Mucosa of stomach (tissue), 1 donor: ENCODE results near the gene MYL6.
"Not testable (repeated sequence)": the region's sequence is repeated elsewhere in the genome, so short reads cannot be mapped to it uniquely, and the experiment has no call there.

Source experiments
- H3K27me3 ChIP-seq: one replicate; pipeline ENCODE4 v1.7.0; 2013; ENCODE audit warnings: mild to moderate bottlenecking, low read length; ENCODE audit not compliant: control insufficient read depth, insufficient read depth
- H3K36me3 ChIP-seq: one replicate; pipeline ENCODE4 v1.7.0; 2013; ENCODE audit warnings: low read length; ENCODE audit not compliant: control insufficient read depth, insufficient read depth
- H3K4me1 ChIP-seq: one replicate; pipeline ENCODE4 v1.7.0; 2013; ENCODE audit warnings: mild to moderate bottlenecking, low read length; ENCODE audit not compliant: control insufficient read depth, insufficient read depth
- H3K4me3 ChIP-seq: one replicate; pipeline ENCODE4 v1.7.0; 2013; ENCODE audit warnings: low read length
- H3K9ac ChIP-seq: one replicate; pipeline ENCODE4 v1.7.0; 2013; ENCODE audit warnings: mild to moderate bottlenecking, low read length, moderate library complexity
- H3K9me3 ChIP-seq: one replicate; pipeline ENCODE4 v1.7.0; 2013; ENCODE audit warnings: mild to moderate bottlenecking, low read length, moderate library complexity; ENCODE audit not compliant: control insufficient read depth
- donor health status: Pancreatic carcinoma.

Gene MYL6

DNA sequence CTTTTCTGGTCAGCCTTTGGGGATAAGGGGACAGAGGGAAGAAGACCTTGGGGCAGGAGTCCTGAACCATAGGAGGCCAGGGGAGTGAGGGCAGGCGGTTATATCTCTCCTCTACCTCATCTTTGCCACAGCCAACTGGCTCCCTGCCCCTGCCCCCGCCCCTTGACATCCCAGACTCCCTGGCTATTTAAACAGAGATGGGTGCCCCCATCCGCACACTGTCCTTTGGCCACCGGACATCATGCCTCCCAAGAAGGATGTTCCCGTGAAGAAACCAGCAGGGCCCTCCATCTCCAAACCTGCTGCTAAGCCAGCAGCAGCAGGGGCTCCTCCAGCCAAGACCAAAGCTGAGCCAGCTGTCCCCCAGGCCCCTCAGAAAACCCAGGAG is 4.5 kb upstream of the MYL6 start:
- Histone ChIP-seq H3K36me3 (no peaks in the 10 kb centered on the region), H3K9me3 (no peaks in the 10 kb centered on the region), H3K27me3 (no peaks in the 10 kb centered on the region), H3K4me3 (no peak overlapping the region), H3K4me1 (peaks cover 19% of the 10 kb centered on the region), H3K9ac (no peak overlapping the region)

DNA sequence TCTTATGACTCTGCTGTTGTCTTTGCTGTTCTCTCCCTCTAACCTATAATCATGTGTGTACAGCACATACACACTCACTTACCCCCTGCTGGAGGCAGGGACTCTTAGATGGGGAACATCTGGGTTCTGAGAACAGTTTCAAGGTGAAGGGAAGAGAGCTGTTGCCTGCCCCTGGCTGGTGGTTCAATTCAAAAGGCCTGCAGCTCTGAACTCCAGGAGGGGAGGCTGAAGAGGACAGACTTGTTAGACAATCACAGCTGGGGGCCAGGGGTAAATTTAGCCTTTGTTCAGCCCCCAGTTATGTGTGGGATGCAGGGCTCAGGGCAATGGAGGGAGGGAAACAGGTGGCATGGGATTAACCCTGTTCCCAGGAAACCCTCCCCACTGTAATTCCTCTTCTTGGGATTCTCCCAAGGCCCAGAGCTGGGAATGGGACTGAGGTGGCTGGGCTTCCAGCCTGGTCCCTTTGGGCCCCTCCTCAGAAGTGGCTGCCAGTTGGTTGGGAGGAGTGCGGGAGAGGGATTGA is 3.9 kb upstream of the MYL6 start:
- H3K9ac ChIP-seq = no peak overlapping the region
- peaks cover 19% of the 10 kb centered on the region for H3K4me1 ChIP-seq

DNA sequence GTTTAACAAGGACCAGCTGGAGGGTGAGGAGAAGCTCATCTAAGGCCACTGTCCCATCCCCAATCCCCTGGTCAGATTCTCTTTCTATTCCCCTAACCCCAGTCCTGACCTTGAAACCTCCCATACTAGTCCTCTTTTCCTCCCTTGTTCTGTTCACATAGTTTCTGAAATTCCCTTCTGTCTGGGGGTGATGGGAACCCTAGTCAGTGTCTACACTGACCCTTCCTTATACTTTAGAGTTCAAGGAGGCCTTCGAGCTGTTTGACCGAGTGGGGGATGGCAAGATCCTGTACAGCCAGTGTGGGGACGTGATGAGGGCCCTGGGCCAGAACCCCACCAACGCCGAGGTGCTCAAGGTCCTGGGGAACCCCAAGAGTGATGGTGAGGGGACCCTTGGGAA is 3.3 kb upstream of the MYL6 start:
- Histone ChIP-seq H3K27me3 (no peaks in the 10 kb centered on the region), H3K4me1 (peaks cover 23% of the 10 kb centered on the region), H3K9me3 (no peaks in the 10 kb centered on the region), H3K4me3 (no peak overlapping the region), H3K9ac (no peak overlapping the region), H3K36me3 (peaks cover 7% of the 10 kb centered on the region)

More for the DNA sequence above, 3.9 kb upstream of the MYL6 start:
- H3K27me3 ChIP-seq = no peaks in the 10 kb centered on the region
- H3K9me3 ChIP-seq = no peaks in the 10 kb centered on the region
- peaks cover 2% of the 10 kb centered on the region for H3K36me3 ChIP-seq
- H3K4me3 ChIP-seq = no peak overlapping the region

DNA sequence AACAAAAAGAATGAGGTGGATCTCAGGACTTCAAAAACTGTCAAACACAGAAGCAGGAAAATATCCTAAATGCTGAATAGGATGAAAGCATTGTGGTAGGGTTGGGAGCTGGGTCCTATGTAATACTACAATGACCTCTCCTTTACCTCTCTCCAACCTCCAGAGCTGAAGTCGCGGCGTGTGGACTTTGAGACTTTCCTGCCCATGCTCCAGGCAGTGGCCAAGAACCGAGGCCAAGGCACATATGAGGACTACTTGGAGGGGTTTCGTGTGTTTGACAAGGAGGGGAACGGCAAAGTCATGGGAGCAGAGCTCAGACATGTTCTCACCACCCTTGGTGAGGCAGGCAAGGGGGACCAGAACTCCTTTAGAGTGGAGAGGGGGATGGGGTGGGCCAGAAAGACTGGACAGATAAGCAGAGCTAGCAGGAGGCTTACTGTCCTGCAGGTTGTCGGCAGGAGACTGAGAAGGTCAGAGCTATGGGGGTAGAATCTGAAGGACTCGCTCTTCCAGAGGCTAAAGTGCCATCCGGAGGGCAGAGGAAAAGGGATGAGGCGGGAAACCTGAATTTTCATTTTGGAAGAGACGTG is 2.8 kb upstream of the MYL6 start:
- Histone ChIP-seq H3K27me3 (no peaks in the 10 kb centered on the region), H3K4me1 (peaks cover 28% of the 10 kb centered on the region), H3K9ac (no peak overlapping the region), H3K36me3 (peaks cover 12% of the 10 kb centered on the region), H3K9me3 (no peaks in the 10 kb centered on the region), H3K4me3 (no peak overlapping the region)

DNA sequence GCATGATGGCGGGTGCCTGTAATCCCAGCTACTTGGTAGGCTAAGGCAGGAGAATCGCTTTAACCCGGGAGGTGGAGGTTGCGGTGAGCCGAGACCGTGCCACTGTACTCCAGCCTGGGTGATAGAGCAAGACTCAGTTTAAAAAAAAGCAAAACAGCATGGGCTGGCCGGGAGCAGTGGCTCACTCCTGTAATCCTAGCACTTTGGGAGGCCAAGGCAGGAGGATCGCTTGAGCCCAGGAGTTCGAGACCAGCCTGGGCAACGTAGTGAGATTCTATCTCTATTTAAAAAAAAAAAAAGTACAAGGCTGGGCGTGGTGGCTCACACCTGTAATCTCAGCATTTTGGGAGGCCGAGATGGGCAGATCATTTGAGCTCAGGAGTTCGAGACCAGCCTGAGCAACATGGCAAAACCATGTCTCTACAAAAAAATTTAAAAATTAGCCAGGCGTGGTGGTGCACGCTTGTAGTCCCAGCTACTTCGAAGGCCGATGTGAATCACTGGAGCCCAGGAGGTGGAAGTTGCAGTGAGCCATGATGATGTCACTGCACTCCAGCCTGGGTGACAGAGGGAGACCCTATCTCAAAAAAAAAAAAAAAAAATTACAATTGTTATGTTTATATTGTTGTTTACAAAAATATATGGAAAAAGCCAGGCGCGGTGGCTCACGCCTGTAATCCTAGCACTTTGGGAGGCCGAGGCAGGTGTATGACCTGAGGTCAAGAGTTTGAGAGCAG is 1.5 kb upstream of the MYL6 start:
- H3K4me3 ChIP-seq, H3K27me3 ChIP-seq, H3K9me3 ChIP-seq: not testable (repeated sequence)
- H3K36me3 ChIP-seq = peaks cover 25% of the 10 kb centered on the region
- H3K4me1 ChIP-seq = peaks cover 36% of the 10 kb centered on the region
- peak overlapping the region; percentile 78 for H3K9ac ChIP-seq

DNA sequence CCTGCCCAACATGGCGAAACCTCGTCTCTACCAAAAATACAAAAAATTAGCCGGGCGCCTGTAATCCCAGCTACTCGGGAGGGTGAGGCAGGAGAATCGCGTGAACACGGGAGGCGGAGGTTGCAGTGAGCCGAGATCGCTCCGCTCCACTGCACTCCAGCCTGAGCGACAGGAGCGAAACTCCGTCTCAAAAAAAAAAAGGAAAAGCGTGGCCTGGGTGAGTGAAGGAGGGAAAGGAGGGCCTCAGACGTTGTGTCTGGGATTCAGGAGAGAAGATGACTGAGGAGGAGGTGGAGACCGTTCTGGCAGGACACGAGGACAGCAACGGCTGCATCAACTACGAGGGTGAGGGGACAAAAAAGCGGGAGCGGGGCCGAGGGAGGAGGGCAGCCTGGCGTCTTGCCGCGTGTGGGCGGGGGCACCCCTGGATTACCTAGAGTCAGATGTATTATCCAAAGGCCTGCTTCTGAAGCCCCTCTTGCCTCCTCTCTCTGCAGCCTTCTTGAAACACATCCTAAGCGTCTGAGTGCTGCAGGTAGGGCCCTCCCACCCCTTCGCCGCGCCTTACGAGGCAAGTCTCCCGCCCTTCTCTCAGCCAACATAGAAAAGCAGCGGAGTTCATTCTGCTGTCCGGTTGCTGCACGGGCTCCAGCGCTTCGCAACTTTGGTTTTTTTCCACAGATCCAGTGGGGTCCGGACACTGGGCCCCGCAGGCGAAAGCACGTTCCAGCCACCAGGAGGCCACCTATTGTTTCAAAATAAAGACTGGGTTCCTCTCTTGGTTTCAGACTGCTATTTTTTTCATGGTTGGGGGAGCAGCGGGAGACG is 744 bp upstream of the MYL6 start:
- Histone ChIP-seq H3K36me3 (peaks cover 29% of the 10 kb centered on the region), H3K27me3 (no peaks in the 10 kb centered on the region), H3K4me1 (peaks cover 33% of the 10 kb centered on the region), H3K9me3 (no peaks in the 10 kb centered on the region), H3K9ac (peak overlapping the region; percentile 78), H3K4me3 (peak overlapping the region; percentile 49)

DNA sequence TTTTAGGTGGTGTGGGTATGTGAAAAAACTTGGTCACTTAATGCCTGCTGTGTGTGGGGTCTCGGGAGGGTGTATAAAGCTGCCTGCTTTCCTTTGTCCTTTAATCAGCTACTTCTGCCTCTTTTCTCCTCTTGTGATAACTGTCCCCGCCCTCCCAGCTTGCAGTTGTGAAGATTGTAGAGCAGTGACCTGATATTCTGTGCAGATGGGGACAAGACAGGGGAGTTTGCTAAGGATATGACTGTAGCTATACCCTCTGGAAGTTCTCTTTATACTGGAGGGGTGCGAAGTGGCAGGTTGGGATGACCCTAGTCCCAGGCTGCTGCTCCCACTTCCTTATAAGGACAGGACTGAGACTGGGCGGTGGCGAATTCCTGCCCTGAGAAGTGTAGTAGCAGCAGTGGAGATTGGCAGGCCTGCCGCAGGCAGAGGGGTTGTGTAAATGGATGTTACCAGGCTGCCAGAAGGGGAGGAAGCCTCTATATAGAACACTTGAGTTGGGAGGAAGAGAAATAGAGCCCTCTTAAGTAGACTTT is 835 bp downstream of the MYL6 start:
- Histone ChIP-seq H3K4me3 (peak overlapping the region; percentile 95), H3K9ac (peak overlapping the region; percentile 100), H3K36me3 (peaks cover 29% of the 10 kb centered on the region), H3K9me3 (no peaks in the 10 kb centered on the region), H3K4me1 (peaks cover 27% of the 10 kb centered on the region), H3K27me3 (no peaks in the 10 kb centered on the region)

DNA sequence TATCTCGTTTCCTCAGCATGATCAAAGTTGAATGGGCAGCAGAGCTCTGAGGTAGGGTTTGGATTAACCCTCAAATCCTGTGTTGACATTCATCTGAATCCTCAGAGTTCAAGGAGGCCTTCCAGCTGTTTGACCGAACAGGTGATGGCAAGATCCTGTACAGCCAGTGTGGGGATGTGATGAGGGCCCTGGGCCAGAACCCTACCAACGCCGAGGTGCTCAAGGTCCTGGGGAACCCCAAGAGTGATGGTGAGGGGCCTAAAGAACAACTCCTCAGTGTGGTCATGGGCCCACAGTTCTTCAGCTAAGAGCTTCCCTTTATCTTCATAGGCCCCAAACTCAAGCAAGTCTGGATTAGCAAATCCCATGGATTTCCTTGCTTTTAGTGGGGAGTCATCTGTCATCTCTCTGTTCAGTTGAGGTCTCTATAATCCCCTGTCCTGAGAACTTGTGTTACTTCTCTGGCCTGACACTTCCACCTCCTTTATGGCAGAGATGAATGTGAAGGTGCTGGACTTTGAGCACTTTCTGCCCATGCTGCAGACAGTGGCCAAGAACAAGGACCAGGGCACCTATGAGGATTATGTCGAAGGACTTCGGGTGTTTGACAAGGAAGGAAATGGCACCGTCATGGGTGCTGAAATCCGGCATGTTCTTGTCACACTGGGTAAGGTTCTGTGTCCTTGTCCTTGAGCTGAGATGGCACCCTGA is 1.5 kb downstream of the MYL6 start:
- Histone ChIP-seq H3K4me1 (peaks cover 27% of the 10 kb centered on the region), H3K9me3 (no peaks in the 10 kb centered on the region), H3K36me3 (peaks cover 29% of the 10 kb centered on the region)

DNA sequence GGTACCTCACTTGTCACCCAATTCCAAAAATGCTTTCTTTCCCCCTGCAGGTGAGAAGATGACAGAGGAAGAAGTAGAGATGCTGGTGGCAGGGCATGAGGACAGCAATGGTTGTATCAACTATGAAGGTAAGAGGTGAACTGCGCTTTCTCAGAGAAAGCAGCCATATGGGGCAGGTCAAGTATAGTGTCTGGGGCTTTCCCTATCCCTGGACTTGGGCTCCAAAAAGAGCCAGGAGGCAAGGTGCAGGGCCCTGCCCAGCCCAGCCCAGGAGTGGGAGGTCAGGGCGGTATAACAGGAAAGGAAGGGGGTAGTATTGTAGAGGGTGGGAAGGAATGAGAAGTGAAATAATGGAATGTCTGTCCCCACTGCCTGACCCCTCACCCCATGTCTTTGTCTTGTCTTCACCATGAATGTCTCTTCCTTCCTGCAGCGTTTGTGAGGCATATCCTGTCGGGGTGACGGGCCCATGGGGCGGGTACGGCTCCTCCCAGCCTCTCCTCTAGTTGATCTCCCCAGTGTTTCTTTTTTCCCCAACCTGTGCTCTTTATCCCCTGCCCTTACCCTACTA is 2.1 kb downstream of the MYL6 start:
- Histone ChIP-seq H3K36me3 (peaks cover 29% of the 10 kb centered on the region), H3K9ac (peak overlapping the region; percentile 100), H3K27me3 (no peaks in the 10 kb centered on the region), H3K4me3 (peak overlapping the region; percentile 95), H3K9me3 (no peaks in the 10 kb centered on the region), H3K4me1 (peaks cover 27% of the 10 kb centered on the region)

More for the DNA sequence above, 1.5 kb downstream of the MYL6 start:
- Histone ChIP-seq H3K4me3 (peak overlapping the region; percentile 95), H3K9ac (peak overlapping the region; percentile 100), H3K27me3 (no peaks in the 10 kb centered on the region)

DNA sequence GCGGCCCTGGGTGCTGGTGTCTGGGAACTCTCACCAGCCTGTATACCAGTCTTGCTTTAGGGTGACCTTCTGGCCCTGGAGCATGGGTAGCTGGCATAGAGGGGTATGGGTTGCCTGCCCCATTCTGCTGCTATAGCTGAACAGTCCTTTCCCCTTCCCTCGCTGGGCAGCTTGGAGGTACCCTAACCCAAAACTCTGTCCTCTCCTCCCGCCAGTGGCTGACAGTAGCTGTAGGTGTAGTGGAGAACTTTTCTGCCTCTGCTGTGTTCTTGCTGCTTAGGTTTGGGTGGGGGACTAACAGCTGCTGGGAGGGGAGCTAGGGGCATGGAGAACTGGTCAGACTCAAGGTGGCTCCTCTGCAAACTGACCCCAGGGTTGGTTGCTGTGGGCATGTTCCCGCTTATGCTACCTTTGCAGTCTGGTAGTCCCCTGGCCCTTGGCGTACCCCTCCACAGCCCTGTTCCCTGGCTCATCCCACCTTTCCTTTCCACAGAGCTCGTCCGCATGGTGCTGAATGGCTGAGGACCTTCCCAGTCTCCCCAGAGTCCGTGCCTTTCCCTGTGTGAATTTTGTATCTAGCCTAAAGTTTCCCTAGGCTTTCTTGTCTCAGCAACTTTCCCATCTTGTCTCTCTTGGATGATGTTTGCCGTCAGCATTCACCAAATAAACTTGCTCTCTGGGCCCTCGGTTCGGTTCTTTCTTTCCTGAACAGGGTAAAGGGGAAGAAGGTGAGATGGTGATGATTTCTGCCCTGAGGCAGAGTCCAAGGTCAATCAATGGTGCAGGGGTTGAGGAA is 2.9 kb downstream of the MYL6 start:
- Histone ChIP-seq H3K9ac (peak overlapping the region; percentile 100), H3K9me3 (no peaks in the 10 kb centered on the region), H3K4me3 (peak overlapping the region; percentile 95), H3K27me3 (no peaks in the 10 kb centered on the region), H3K36me3 (peaks cover 29% of the 10 kb centered on the region), H3K4me1 (peaks cover 27% of the 10 kb centered on the region)
